DMS79 (cell line): ENCODE results near the gene LRRD1.
A peak's percentile ranks its signal among the peaks of the same experiment; 100 is the strongest.
"Not testable (repeated sequence)": the region's sequence is repeated elsewhere in the genome, so short reads cannot be mapped to it uniquely, and the experiment has no call there.

ENCODE experiments used
- DNase-seq: peaks from one replicate; lab custom pipeline; 2025; lab: John Stamatoyannopoulos, UW

Gene LRRD1

GRCh38 chr7:92141161-92141560 lies 37.8 kb downstream of the LRRD1 start:
- DNase-seq, result no peak

GRCh38 chr7:92137557-92137956 lies 41.4 kb downstream of the LRRD1 start:
- no peak for DNase-seq

GRCh38 chr7:92135052-92135889 lies 43.7 kb downstream of the LRRD1 start:
- no peak for DNase-seq

GRCh38 chr7:92134271-92135051 lies 44.5 kb downstream of the LRRD1 start, which contains the start of gene CYP51A1:
Gene CYP51A1, minus strand, starts transcription at chr7:92134477. Its CDS starts 113 bp downstream, at chr7:92134364.
- peak; percentile 85 for DNase-seq

- DNase-seq, result peak; percentile 16
Measured at GRCh38 chr7:92133737-92134270, 45.1 kb downstream of the LRRD1 start.

- no peak for DNase-seq
Measured at GRCh38 chr7:92133133-92133736, 45.7 kb downstream of the LRRD1 start.

- no peak for DNase-seq
Measured at GRCh38 chr7:92131764-92132330, 47.1 kb downstream of the LRRD1 start.

GRCh38 chr7:92131093-92131492 lies 47.8 kb downstream of the LRRD1 start:
- no peak for DNase-seq

- no peak for DNase-seq
Measured at GRCh38 chr7:92121681-92122080, 57.3 kb downstream of the LRRD1 start.

- DNase-seq, result no peak
Measured at GRCh38 chr7:92119213-92119759, 59.7 kb downstream of the LRRD1 start.

GRCh38 chr7:92116949-92117348 lies 62.0 kb downstream of the LRRD1 start:
- no peak for DNase-seq

- DNase-seq, result no peak
Measured at GRCh38 chr7:92115821-92116220, 63.1 kb downstream of the LRRD1 start.

GRCh38 chr7:92110857-92111256 lies 68.1 kb downstream of the LRRD1 start:
- no peak for DNase-seq

GRCh38 chr7:92108821-92109220 lies 70.1 kb downstream of the LRRD1 start:
- no peak for DNase-seq

- DNase-seq, result not testable (repeated sequence)
Measured at GRCh38 chr7:92102862-92103261, 76.1 kb downstream of the LRRD1 start.

- DNase-seq, result no peak
Measured at GRCh38 chr7:92100534-92100933, 78.4 kb downstream of the LRRD1 start.

- no peak for DNase-seq
Measured at GRCh38 chr7:92095380-92095779, 83.6 kb downstream of the LRRD1 start.
